ENCODE measurements around the gene AGBL4. TPM values are rescaled to one million over a fixed set of nuclear protein-coding genes. Genes with fewer than 3 reads are reported as not detected.

The AGBL4 gene
- total RNA-seq, 1 donor from 2014 or later: 3.1 TPM

GRCh38 chr1:49723662-49724061 lies 300.1 kb downstream of the AGBL4 start:
- no peak for TF ChIP-seq CTCF (IDR thresholded peaks at IDR 0.05; ENCODE audit: unreplicated experiment)
- no peak overlapping the region for H3K27ac Mint-ChIP-seq
- no peaks in the 10 kb centered on the region for H3K27me3 Mint-ChIP-seq
- H3K4me3 Mint-ChIP-seq (ENCODE audit: low read depth): no peak overlapping the region
- DNase-seq (ENCODE audit: low spot score, unreplicated experiment): no peak
- H3K9me3 Mint-ChIP-seq (ENCODE audit: low read depth): peaks cover 61% of the 10 kb centered on the region
- no peaks in the 10 kb centered on the region for H3K4me1 Mint-ChIP-seq (ENCODE audit: low read depth)
- H3K36me3 Mint-ChIP-seq (ENCODE audit: insufficient read depth): peaks cover 3% of the 10 kb centered on the region

GRCh38 chr1:49694251-49694827 lies 329.4 kb downstream of the AGBL4 start:
- H3K27me3 Mint-ChIP-seq: no peaks in the 10 kb centered on the region
- H3K4me1 Mint-ChIP-seq (ENCODE audit: low read depth): no peaks in the 10 kb centered on the region
- no peak overlapping the region for H3K4me3 Mint-ChIP-seq (ENCODE audit: low read depth)
- H3K36me3 Mint-ChIP-seq (ENCODE audit: insufficient read depth): no peaks in the 10 kb centered on the region
- H3K27ac Mint-ChIP-seq: no peak overlapping the region
- peaks cover 50% of the 10 kb centered on the region for H3K9me3 Mint-ChIP-seq (ENCODE audit: low read depth)
- no peak for DNase-seq (ENCODE audit: low spot score, unreplicated experiment)
- TF ChIP-seq CTCF (IDR thresholded peaks at IDR 0.05; ENCODE audit: unreplicated experiment): no peak

GRCh38 chr1:49686107-49686506 lies 337.6 kb downstream of the AGBL4 start:
- no peak for TF ChIP-seq CTCF (IDR thresholded peaks at IDR 0.05; ENCODE audit: unreplicated experiment)
- DNase-seq (ENCODE audit: low spot score, unreplicated experiment): no peak
- H3K27ac Mint-ChIP-seq: no peak overlapping the region
- no peaks in the 10 kb centered on the region for H3K4me1 Mint-ChIP-seq (ENCODE audit: low read depth)
- no peak overlapping the region for H3K4me3 Mint-ChIP-seq (ENCODE audit: low read depth)
- H3K27me3 Mint-ChIP-seq: no peaks in the 10 kb centered on the region
- peaks cover 72% of the 10 kb centered on the region for H3K9me3 Mint-ChIP-seq (ENCODE audit: low read depth)
- H3K36me3 Mint-ChIP-seq (ENCODE audit: insufficient read depth): peaks cover 1% of the 10 kb centered on the region

- no peaks in the 10 kb centered on the region for H3K4me1 Mint-ChIP-seq (ENCODE audit: low read depth)
- no peaks in the 10 kb centered on the region for H3K27me3 Mint-ChIP-seq
- DNase-seq (ENCODE audit: low spot score, unreplicated experiment): no peak
- TF ChIP-seq CTCF (IDR thresholded peaks at IDR 0.05; ENCODE audit: unreplicated experiment): no peak
- H3K4me3 Mint-ChIP-seq (ENCODE audit: low read depth): no peak overlapping the region
- peaks cover 1% of the 10 kb centered on the region for H3K36me3 Mint-ChIP-seq (ENCODE audit: insufficient read depth)
- peaks cover 55% of the 10 kb centered on the region for H3K9me3 Mint-ChIP-seq (ENCODE audit: low read depth)
- H3K27ac Mint-ChIP-seq: no peak overlapping the region
Observed at GRCh38 chr1:49677706-49678105, 346.0 kb downstream of the AGBL4 start.

GRCh38 chr1:49651136-49651535 lies 372.6 kb downstream of the AGBL4 start:
- peaks cover 47% of the 10 kb centered on the region for H3K9me3 Mint-ChIP-seq (ENCODE audit: low read depth)
- H3K27me3 Mint-ChIP-seq: no peaks in the 10 kb centered on the region
- H3K4me3 Mint-ChIP-seq (ENCODE audit: low read depth): no peak overlapping the region
- no peaks in the 10 kb centered on the region for H3K4me1 Mint-ChIP-seq (ENCODE audit: low read depth)
- no peak for DNase-seq (ENCODE audit: low spot score, unreplicated experiment)
- TF ChIP-seq CTCF (IDR thresholded peaks at IDR 0.05; ENCODE audit: unreplicated experiment): no peak
- H3K27ac Mint-ChIP-seq: no peak overlapping the region
- H3K36me3 Mint-ChIP-seq (ENCODE audit: insufficient read depth): peaks cover 2% of the 10 kb centered on the region
